AG04450 (cell line): Measurements from ENCODE around the gene GRHL1. TPM values are rescaled to one million over a fixed set of nuclear protein-coding genes. Genes with fewer than 3 reads are reported as not detected.

Experiments used
- CTCF ChIA-PET: fragments of 300-600, 350-600 bp; formaldehyde crosslinking; extraction: SDS; loops from one replicate; lab custom pipeline; 2022; ENCODE audit warnings: antibody characterized with exemption, inconsistent platforms; lab: Charles Lee
- POLR2A ChIA-PET: fragments of 350-600 bp; formaldehyde crosslinking; extraction: SDS; loops from one replicate; lab custom pipeline; 2021; ENCODE audit warnings: antibody characterized with exemption, inconsistent platforms; lab: Yijun Ruan, JAX
- DNase-seq: peaks from one replicate; pipeline ENCODE4 v3.0.0-alpha.2; 2011; ENCODE audit warnings: low read depth, low spot score
- H3K27ac ChIP-seq: one replicate; pipeline ENCODE4 v1.5.1; 2012; ENCODE audit warnings: low read depth, low read length, control low read depth
- H3K27me3 ChIP-seq: one replicate; pipeline ENCODE4 v1.6.0; 2012; ENCODE audit warnings: low read length; ENCODE audit not compliant: control insufficient read depth, insufficient read depth
- H3K4me3 ChIP-seq: 2 replicates; pipeline ENCODE4 v1.5.1; 2011; ENCODE audit warnings: mild to moderate bottlenecking, low read depth, low read length, control low read depth
- H3K9me3 ChIP-seq: 2 replicates; pipeline ENCODE4 v1.5.1; 2012; ENCODE audit warnings: low read length; ENCODE audit not compliant: control insufficient read depth, insufficient read depth
- polyA plus RNA-seq: library from polyadenylated mRNA; depleted of rRNA; stranded (reverse); fragments of >200 nt; gene quantifications from 2 replicates; pipeline ENCODE4 v1.2.3, GENCODE V29; 2011
- TF ChIP-seq, protein P1 (sequence below): IDR thresholded peaks from 2 replicates; pipeline ENCODE4 v1.5.1; 2011; ENCODE audit warnings: low read depth, low read length, control low read depth, inconsistent platforms

The GRHL1 gene
- polyA plus RNA-seq, 1 experiment, result 0.64 TPM

DNA sequence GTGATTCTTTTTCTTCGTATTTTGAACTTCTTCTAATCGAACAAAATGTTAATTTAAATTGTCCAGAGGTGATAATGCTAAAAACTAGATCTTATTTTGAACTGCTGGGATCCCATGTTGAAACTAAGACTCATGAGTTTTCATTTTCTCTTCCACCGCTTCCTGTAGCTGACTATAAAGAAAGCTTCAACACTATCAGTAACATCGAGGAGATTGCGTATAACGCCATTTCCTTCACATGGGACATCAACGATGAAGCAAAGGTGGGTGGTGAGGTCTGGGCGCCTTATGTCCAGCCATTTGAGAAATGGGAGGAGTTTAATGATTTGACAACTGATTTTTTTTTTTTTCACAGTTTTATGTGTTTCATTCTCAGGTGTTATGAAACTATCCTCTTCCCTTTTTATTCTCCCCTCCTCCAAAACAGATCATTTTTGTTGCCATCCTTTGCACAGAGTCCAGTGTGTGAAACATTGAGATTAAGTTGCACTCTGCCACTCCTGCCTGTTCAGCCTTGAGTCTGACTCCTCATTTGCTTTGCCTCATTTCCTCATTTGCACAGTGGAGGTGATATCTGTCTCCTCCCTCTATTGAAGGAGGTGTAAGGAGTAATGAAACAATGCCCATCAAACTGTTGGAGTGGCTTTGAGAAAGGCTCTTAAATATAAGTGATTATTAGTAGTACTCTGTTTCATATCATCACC is 13.8 kb downstream of the GRHL1 start:
- CTCF ChIA-PET, result interaction anchor here (0.5 kb wide), 1 partner anchor 759 kb away, joined by 3 read pairs; no protein-coding TSS in a partner anchor

DNA sequence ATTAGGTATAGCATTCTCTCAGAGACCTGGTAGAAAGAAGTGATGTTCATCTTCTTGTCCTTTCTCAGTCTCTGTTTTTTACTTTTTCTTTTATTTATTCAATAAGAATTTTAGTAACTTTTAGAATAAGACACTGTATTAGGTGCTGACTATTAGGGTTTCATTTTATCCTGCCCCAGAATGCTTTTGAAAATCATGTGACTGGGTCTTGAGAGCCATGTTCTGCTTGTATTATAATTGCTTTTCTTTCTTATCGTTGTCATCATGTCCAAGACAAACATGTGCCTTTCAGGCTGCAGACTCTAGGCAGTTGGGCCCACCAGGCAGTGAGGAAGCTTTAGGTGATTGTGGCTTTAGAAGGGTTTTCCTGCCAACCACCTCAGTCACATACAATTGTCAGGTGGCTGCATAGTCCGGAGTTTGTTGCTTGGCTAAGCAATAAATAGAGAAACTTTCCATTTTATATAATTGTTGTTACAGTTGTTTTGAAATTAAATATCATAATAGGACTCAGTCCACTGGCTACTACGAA is 15.1 kb downstream of the GRHL1 start:
- TF ChIP-seq, protein P1, sequence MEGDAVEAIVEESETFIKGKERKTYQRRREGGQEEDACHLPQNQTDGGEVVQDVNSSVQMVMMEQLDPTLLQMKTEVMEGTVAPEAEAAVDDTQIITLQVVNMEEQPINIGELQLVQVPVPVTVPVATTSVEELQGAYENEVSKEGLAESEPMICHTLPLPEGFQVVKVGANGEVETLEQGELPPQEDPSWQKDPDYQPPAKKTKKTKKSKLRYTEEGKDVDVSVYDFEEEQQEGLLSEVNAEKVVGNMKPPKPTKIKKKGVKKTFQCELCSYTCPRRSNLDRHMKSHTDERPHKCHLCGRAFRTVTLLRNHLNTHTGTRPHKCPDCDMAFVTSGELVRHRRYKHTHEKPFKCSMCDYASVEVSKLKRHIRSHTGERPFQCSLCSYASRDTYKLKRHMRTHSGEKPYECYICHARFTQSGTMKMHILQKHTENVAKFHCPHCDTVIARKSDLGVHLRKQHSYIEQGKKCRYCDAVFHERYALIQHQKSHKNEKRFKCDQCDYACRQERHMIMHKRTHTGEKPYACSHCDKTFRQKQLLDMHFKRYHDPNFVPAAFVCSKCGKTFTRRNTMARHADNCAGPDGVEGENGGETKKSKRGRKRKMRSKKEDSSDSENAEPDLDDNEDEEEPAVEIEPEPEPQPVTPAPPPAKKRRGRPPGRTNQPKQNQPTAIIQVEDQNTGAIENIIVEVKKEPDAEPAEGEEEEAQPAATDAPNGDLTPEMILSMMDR, result no peak
- ChIA-PET POLR2A (no interaction called here), CTCF (interaction anchor here (0.6 kb wide), 1 partner anchor 17 kb away, joined by 4 read pairs; no protein-coding TSS in a partner anchor)
- H3K27me3 ChIP-seq, result no peaks in the 10 kb centered on the region
- H3K27ac ChIP-seq, result no peak overlapping the region
- DNase-seq, result no peak
- no peaks in the 10 kb centered on the region for H3K9me3 ChIP-seq
- no peak overlapping the region for H3K4me3 ChIP-seq

More for the DNA sequence above, 13.8 kb downstream of the GRHL1 start:
- no peaks in the 10 kb centered on the region for H3K9me3 ChIP-seq
- no peak overlapping the region for H3K27ac ChIP-seq
- POLR2A ChIA-PET, result no interaction called here
- H3K27me3 ChIP-seq, result no peaks in the 10 kb centered on the region
- H3K4me3 ChIP-seq, result no peak overlapping the region
- no peak for DNase-seq
- TF ChIP-seq, protein P1, result no peak

DNA sequence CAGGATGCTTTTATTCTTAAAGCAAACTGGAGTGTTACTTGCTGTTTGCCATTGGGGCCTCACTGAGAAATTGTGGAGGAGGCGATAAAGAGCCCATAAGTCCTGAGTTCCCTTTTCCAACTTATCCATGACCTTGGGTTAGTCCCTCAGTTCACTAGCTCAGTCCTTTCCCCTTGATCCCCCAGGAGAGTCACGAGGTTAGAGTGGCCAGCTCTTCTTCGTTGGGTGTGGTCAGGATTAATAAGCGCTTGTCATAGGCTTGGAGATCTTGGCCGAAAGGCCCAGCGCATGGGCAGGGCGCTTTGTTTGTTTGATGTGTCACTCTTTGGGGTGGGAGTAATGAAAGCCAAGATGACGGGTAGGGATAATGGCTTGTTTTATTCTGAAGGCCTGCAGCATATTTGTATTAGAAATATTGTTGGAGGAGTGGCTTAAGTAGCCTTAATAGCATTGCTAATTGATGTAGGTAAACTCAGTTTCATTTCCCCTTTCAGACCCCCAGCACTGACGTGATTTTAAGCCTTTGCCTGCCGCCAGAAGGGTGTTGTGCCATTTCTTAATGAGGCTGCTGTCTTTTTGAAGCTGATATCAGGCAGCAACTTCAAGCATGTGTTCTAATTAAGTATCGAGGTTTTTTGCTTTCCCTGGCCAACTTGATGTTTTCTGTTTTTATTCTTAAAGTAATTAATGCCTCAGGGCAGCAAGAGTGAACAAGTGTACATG is 15.7 kb downstream of the GRHL1 start:
- POLR2A ChIA-PET, result no interaction called here
- CTCF ChIA-PET, result interaction anchor here (0.9 kb wide), 1 partner anchor 85 kb away, joined by 3 read pairs; no protein-coding TSS in a partner anchor
- TF ChIP-seq, protein P1, result no peak

DNA sequence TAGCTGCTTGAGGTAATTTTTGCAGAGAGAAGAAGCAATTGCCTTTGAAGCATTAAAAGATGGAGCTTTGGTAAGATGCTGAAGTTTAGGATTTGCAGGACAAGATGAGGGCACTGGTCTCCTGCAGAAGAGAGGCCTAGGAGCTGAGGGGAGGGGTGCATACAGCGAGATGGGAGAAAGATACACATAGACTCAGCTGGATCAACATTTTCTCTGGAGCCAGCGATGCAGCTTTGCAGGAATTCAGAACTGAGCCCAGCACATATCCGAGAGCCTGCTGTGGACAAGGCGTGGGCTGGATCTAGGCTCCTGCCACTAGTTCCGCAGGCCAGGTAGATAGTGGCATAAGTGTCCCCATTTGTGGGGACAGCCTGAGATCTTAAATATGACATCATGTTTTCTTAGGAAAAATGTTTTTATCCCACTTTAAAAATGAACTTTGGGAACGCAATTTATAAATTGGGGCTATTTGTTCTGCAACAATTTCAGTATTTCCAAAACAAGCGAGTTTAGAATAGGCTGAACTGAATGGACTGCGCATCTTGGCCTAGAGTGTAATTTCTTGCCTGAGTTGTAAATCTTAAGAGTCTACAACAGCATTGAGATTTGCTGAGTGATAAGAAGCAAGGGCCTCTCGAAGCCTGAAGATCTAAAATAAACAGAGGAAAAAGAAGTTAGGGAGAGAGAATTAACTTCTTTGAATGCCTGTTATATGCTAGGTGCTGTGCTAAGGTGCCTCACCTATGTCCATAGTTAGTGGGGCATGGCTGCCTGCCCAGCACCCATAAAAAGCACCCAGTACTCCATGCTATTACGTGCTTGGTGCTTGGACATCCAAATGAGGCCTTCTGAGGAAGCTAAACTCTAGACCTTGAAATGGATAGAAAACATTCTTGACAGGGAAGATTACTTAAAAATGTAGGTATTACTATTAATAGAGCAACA is 17.3 kb downstream of the GRHL1 start:
- ChIA-PET POLR2A (interaction anchor here (0.7 to 0.9 kb wide), 3 partner anchors 27 to 858 kb away, joined by 3 to 6 read pairs (median 5); no protein-coding TSS in a partner anchor), CTCF (interaction anchor here (1.7 to 4.4 kb wide), 3 partner anchors 16 to 155 kb away, joined by 5 to 56 read pairs (median 19); no protein-coding TSS in a partner anchor)
- no peak overlapping the region for H3K4me3 ChIP-seq
- H3K9me3 ChIP-seq, result no peaks in the 10 kb centered on the region
- TF ChIP-seq, protein P1, result no peak
- H3K27me3 ChIP-seq, result no peaks in the 10 kb centered on the region
- H3K27ac ChIP-seq, result no peak overlapping the region
- no peak for DNase-seq

More for the DNA sequence above, 15.7 kb downstream of the GRHL1 start:
- Histone ChIP-seq H3K27ac (no peak overlapping the region), H3K27me3 (no peaks in the 10 kb centered on the region), H3K9me3 (no peaks in the 10 kb centered on the region), H3K4me3 (no peak overlapping the region)
- no peak for DNase-seq
